ENCODE data around the gene CBLL2.

DNA sequence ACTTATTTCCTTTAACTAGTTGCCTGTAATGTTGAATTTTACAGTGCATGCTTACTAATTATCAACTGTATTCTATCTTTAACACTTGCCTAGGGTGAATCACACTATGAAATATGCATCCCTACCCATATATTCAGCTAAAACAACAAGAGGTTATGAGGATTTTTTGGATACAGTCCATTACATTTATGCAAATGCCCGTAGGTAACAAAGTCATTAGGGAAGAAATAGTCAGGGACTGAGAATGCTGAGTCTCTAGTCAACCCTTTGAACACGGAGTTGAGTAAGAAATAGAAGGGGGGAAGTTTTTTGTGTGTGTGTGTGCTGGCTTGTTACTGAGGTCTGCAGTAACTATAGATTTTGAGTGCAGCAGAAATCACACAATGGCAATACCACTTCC is 26.1 kb upstream of the CBLL2 start:
- no peak for TF ChIP-seq CTCF (IDR thresholded peaks at IDR 0.05; ENCODE audit: borderline replicate concordance, extremely low read depth, low read length, poor library complexity, severe bottlenecking)
- no peak for TF ChIP-seq EZH2 (IDR thresholded peaks at IDR 0.05; ENCODE audit: borderline replicate concordance, low read depth, low read length, severe bottlenecking)
